Tibial artery (tissue), 4 donors: ENCODE results near the gene ELFN2.

Experiments used
- DNase-seq, 2 donors: peaks; one replicate each; pipeline ENCODE4 v3.0.0-alpha.2; 2019
- H3K27ac ChIP-seq, 2 donors: fragments of 200-600 bp; sonication (generic) in 1 of 2; 1 replicate in 1 of 2; 2 replicates in 1 of 2; pipeline ENCODE4 v1.5.1; 2018 to 2019; ENCODE audit warnings: mild to moderate bottlenecking in 1 of 2
- H3K27me3 ChIP-seq, 2 donors: fragments of 200-600 bp; sonication (generic) in 1 of 2; one replicate each; pipeline versions ENCODE4 v1.5.1 to v1.6.0; 2016 to 2019
- H3K36me3 ChIP-seq, 3 donors: fragments of 200-600 bp; sonication (generic) in 2 of 3; one replicate each; pipeline ENCODE4 v1.5.1; 2016 to 2019; ENCODE audit warnings: mild to moderate bottlenecking in 2 of 3
- H3K4me1 ChIP-seq, 4 donors: fragments of 200-600 bp; sonication (generic) in 2 of 4; 1 replicate in 3 of 4; 2 replicates in 1 of 4; pipeline ENCODE4 v1.5.1; 2016 to 2019
- H3K4me3 ChIP-seq, 2 donors: fragments of 200-600 bp; sonication (generic) in 1 of 2; 1 replicate in 1 of 2; 2 replicates in 1 of 2; pipeline ENCODE4 v1.5.1; 2018 to 2019; ENCODE audit warnings: mild to moderate bottlenecking in 2 of 2
- H3K9me3 ChIP-seq, 3 donors: fragments of 200-600 bp; sonication (generic) in 1 of 3; one replicate each; pipeline ENCODE4 v1.5.1; 2016 to 2019
- intact Hi-C: fragments of 100-400 bp; cut with DNase I; formaldehyde crosslinking; loops from one replicate; pipeline ENCODE4 v1.15.0; 2023; ENCODE audit warnings: low total_unique reads
- TF ChIP-seq, protein P1 (sequence below), 2 experiments: fragments of 200-600 bp in 1 of 2; fragments of 450-650 bp in 1 of 2; IDR thresholded peaks; one replicate each; pipeline ENCODE4 v1.5.1; 2017 to 2019; ENCODE audit warnings: antibody characterized with exemption in 2 of 2, mild to moderate bottlenecking in 1 of 2, moderate library complexity in 1 of 2

ELFN2 gene

DNA sequence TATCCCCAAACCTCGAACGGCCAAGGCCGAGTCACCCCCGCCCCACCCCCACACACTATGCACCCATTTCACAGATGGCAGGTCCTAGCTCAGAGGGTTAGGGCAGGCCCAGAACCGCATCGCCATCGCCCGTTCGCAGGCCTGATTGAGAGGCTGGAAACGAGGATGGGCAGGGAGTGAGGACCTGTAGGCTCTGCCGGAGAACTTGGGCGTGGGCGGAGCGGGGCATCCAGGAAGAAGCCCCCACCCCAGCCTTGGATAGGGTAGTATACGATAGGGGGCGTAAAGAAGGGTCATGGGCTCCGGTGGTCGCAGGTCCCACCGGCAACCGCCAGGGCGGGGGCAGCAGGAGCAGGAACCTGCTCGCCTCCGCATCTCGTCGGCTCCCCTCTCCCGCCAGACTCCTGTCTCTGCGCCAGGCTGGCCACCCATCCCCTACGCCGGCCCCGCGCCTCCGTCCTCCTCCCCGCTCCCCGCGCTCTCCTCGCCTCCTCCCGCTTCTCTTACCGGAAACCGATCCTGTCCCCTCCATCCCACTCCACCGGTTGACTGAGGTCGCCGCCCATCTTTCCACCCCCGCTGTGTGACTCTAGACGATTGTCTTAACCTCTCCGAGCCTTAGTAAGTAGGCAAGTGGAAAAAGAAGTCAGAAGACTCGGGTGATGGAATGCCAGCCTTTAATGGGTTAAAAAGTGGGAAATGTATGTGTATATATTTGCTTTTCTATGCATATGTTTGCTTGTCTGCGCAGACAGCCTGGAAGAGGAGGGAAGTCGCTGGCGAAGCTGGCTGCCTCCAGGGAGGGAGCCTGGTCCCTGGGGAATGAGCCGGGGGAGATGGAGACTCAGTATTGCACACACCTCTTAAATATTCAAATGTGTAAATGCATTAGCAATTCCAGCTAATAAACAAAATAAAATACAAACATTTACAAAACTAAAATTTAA is 92.1 kb downstream of the ELFN2 start:
- no peak for DNase-seq
- TF ChIP-seq, protein P1, sequence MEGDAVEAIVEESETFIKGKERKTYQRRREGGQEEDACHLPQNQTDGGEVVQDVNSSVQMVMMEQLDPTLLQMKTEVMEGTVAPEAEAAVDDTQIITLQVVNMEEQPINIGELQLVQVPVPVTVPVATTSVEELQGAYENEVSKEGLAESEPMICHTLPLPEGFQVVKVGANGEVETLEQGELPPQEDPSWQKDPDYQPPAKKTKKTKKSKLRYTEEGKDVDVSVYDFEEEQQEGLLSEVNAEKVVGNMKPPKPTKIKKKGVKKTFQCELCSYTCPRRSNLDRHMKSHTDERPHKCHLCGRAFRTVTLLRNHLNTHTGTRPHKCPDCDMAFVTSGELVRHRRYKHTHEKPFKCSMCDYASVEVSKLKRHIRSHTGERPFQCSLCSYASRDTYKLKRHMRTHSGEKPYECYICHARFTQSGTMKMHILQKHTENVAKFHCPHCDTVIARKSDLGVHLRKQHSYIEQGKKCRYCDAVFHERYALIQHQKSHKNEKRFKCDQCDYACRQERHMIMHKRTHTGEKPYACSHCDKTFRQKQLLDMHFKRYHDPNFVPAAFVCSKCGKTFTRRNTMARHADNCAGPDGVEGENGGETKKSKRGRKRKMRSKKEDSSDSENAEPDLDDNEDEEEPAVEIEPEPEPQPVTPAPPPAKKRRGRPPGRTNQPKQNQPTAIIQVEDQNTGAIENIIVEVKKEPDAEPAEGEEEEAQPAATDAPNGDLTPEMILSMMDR (IDR thresholded peaks at IDR 0.05) = no peak
- no peak overlapping the region for H3K4me3 ChIP-seq
- intact Hi-C loops = no loop called here
- no peaks in the 10 kb centered on the region for H3K9me3 ChIP-seq
- peaks cover 0 to 11% (median 0%) of the 10 kb centered on the region in 4 donors for H3K4me1 ChIP-seq
- H3K36me3 ChIP-seq = no peaks in the 10 kb centered on the region
- H3K27ac ChIP-seq = no peak overlapping the region
- H3K27me3 ChIP-seq = peaks cover 0 to 98% of the 10 kb centered on the region in 2 donors

DNA sequence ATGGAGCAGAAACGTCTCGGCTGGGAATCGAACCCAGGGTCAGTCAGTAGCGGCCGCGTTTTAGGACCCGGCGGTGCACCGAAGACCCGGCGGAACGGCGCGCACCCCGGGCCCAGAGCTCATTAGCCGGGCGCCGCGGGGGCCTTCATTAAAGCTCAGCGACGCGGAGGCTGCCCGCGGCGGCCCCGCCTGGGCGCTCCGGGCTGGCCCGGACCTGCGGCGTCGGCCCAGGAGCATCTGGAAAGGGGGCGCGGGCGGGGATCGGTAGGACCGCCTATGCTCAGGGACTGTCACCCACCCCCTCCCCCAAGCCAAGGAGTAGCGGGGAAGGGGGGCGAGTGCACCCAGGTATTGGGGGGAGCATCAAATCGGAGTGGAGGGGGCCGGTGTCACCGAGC is 92.8 kb downstream of the ELFN2 start:
- Histone ChIP-seq H3K27me3 (peaks cover 0 to 98% of the 10 kb centered on the region in 2 donors), H3K4me3 (no peak overlapping the region), H3K4me1 (peaks cover 0 to 11% (median 0%) of the 10 kb centered on the region in 4 donors), H3K9me3 (no peaks in the 10 kb centered on the region), H3K36me3 (no peaks in the 10 kb centered on the region), H3K27ac (no peak overlapping the region)
- intact Hi-C loops = no loop called here
- no peak for DNase-seq
- TF ChIP-seq, protein P1 (IDR thresholded peaks at IDR 0.05) = no peak

DNA sequence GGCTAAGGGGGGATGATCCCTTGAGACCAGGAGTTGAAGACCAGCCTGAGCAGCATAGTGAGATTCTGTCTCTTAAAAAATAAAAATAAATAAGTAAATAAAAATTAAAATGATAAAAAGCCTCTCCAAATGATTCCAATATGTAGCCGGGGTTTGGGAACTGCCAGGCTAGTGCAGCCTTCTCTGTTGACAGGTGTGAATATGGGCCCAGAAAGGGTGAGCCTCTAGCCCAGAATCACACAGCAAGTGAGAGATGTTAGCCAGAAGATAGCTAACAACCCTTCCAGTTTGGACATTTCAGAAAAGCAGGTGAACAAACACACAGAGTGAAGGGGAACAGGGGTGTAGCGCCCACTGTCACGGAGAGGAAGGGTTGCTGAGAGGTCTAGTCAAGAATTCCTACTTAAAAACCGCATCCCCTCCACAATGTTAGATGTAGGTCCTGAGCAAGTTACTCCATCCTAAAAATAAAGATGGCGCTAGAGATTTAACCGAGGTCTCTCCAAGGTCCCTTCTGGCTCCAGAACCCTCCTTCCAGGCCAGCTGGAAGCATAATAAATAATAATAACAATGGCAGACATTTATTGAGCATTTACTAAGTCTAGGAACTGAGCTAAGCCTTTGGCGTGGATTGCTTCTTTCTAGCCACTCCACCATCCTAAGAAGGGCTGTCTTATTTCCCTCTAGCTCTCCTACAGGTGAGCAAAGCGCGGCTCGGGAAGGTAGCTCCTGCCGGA is 93.4 kb downstream of the ELFN2 start:
- Histone ChIP-seq H3K9me3 (no peaks in the 10 kb centered on the region), H3K36me3 (no peaks in the 10 kb centered on the region), H3K27ac (no peak overlapping the region), H3K27me3 (peaks cover 0 to 97% of the 10 kb centered on the region in 2 donors), H3K4me1 (peaks cover 0 to 11% (median 0%) of the 10 kb centered on the region in 4 donors), H3K4me3 (no peak overlapping the region)
- no peak for DNase-seq
- intact Hi-C loops = no loop called here
- TF ChIP-seq, protein P1 (IDR thresholded peaks at IDR 0.05) = no peak

DNA sequence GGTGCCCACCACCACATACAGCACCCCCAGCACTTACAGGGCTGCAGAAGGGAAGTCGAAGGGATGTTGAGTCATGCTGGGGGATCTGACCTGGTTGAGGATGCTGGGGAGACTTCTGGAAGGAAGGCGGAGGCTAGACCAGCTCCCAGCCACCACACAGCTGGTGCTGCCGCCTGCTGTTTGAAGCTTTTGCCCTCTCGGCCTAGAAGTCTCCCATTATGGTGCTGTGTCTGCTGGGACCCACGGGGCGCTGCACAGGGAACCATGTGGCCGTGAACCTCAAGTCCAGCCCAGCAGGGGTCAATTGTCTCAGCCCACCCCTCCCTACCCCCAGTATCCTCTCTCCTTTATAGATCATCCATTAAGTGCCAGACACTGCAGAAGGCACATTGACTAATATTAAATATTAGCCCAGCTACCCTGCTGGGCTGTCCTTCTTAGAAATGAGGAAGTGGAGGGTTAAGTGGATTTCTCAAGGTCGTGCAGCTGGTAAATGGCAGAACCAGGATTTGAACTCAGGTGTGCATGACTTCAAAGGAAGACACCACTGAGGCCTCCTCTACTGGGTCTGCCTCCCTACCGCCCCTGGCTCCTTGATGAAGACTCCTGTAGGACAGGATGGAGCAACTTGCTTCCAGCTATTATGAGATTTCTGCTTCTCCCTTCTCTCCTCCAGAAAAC is 95.3 kb downstream of the ELFN2 start:
- intact Hi-C loops = no loop called here
- H3K9me3 ChIP-seq = no peaks in the 10 kb centered on the region

DNA sequence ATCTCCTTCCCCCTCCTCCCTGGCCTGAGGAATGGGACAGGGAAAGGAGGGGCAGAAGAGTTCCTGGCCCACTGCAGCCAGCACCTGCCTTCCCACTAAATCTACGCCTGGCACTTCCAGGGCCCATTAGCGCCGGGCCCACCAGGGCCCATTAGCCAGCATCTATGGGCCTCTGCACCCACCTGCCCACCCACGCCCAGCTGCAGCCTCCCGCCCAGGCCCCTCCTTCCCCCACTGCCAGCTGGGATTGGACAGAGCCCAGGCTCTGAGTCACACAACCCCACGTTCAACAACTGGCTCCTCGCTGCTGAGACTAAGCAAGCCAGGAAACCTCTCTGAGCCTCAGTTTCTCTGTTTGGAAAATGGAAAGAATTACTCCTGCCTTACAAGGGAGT is 96.2 kb downstream of the ELFN2 start:
- intact Hi-C loops = no loop called here
- DNase-seq = no peak
- no peaks in the 10 kb centered on the region for H3K9me3 ChIP-seq
- TF ChIP-seq, protein P1 (IDR thresholded peaks at IDR 0.05) = no peak
- peaks cover 0 to 94% of the 10 kb centered on the region in 2 donors for H3K27me3 ChIP-seq
- no peak overlapping the region for H3K27ac ChIP-seq
- no peak overlapping the region for H3K4me3 ChIP-seq
- H3K4me1 ChIP-seq = peaks cover 0 to 11% (median 0%) of the 10 kb centered on the region in 4 donors
- no peaks in the 10 kb centered on the region for H3K36me3 ChIP-seq

More for the DNA sequence above, 95.3 kb downstream of the ELFN2 start:
- TF ChIP-seq, protein P1 (IDR thresholded peaks at IDR 0.05) = no peak
- H3K4me3 ChIP-seq = no peak overlapping the region
- no peaks in the 10 kb centered on the region for H3K36me3 ChIP-seq
- no peak overlapping the region for H3K27ac ChIP-seq
- peaks cover 0 to 11% (median 0%) of the 10 kb centered on the region in 4 donors for H3K4me1 ChIP-seq
- peaks cover 0 to 94% of the 10 kb centered on the region in 2 donors for H3K27me3 ChIP-seq
- DNase-seq = no peak
